GM03348 (cell line): ENCODE data around the gene NT5E.

Source experiments
- DNase-seq: peaks from one replicate; pipeline ENCODE4 v3.0.0; 2012; ENCODE audit warnings: low spot score

The NT5E gene

GRCh38 chr6:85460154-85460920 lies 10.5 kb downstream of the NT5E start:
- DNase-seq = no peak

DNA sequence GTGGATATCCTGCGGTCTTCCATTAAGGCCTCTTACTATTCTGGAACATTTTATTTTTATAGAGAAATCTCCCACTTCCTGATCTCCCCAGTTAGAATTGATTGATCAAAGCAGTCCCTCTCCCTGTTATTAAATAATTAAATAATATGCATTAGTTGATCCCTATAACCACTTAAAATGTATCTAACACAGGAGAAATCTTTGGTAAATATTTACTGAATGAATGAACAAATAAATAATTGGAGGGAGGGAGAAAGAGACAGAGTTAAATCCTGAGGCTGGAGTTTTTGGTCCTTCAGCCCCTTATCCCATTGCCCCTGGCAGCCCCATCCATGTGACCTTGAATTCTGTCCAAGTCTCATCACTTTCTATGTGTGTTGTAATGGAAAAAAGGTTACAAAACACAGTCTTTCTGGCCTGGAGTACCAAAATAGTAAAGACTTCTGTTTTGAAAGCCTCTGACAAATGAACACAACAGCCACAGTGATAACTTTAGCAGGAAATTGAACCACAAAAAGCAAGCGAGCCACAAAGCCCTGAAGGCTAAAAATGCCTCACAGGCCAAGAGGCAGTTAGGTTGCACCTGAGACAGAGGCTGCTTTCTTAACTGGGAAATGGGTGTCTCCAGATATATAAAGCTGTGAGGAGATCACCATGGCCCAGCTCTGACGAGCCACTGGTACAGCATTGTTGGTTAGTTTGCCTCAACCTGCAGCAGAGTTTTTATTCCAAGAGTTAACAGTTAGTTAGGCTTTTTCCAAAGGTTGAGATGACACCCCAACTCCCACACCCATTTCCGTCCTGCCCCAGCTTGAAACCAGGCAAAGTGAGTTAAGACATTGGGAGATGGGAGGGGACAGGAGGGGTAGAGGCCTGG lies 11.3 kb downstream of the NT5E start:
- DNase-seq = no peak

DNA sequence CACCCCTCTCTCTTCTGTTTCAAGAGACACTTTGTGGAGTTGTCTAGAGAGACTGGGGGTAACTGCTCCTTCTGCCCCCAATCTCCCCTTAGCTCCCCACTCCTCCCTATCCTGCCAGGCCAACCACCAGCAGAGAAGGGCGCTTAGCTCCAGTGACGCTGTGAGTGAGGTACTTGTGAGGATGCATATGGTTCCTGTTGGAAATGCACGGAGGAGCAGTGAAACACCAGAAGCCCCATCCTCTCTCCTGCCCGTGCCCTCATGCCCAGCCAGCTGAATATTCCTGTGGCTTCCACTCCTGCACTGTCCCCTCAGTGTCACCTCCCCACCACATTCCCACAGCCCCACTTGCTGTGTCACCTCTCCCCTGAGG lies 11.9 kb downstream of the NT5E start:
- no peak for DNase-seq

GRCh38 chr6:85462673-85463072 lies 12.8 kb downstream of the NT5E start:
- no peak for DNase-seq

DNA sequence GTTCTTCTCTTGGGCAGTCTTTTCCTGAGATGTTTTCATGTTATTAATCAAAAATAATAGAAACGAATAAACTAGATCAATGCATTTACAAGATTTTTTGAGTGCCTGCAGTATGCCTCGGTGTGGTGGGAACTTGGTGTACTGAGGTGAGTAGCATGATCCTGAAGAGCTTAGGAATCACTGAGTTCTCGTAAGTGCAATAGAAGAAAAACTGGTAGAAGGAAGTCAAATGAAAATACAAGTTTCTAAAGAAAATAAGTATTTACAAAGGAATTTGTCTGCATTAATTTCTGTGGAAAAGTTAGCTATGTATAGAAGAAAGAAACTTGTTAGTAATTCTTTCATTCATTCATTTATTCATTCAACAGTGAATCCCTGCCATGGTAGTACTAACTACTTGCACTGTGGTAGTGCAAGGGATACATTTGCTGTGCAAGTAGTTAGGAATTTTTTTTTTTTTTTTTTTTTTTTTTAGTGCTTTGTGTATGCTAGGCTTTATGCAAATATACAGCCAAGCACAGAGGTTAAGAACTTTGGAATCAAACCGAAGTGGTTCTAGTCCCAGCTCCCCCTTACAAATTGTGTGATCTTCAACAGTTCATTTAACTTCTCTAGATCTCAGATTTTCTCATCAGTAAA lies 13.9 kb downstream of the NT5E start:
- no peak for DNase-seq

- DNase-seq = peak; percentile 81
These were observed 14.4 kb downstream of the NT5E start for GRCh38 chr6:85464260-85464644.

GRCh38 chr6:85464722-85465150 lies 14.9 kb downstream of the NT5E start:
- DNase-seq = peak; percentile 53

DNA sequence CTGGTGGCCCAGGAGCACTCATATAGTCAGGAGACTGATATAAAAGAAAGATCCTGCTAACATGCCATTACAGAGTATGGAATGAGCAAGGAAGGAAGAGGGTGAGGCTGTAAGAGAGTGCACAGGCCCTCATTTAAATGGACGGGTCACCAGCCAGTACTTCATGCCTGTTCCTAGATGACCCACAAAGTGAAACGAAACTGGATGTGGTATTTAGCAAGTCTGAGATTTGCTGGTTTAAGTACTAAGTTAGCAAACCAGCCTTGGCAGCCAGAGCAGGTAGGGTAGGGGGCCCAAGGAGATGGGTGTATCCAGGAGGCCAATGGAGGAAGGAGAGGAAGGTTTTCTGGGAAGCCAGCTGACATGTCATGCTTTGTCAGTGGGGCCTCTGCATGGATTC lies 15.9 kb downstream of the NT5E start:
- no peak for DNase-seq

DNA sequence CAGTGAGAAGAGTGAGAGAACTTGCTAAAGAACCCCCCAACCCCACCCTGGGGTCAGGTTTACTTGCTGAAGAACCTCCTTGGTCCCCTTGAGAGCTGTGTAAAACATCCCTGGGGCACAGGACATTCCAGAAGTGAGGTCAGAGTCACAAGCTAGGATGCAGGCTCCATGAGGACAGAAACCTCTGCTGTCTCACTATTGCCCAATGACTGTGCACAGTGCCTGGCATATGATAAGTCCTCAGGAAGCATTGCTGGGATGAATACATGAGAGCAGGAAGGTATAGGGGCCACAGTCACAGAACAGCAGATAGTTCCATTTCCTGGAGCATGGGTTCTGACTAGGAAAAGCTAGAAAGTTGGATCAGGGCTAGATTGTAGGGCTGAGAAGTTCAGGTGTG lies 18.4 kb downstream of the NT5E start:
- no peak for DNase-seq

- DNase-seq = no peak
These were observed 19.6 kb downstream of the NT5E start for GRCh38 chr6:85469276-85470022.

- DNase-seq = no peak
These were observed 20.1 kb downstream of the NT5E start for GRCh38 chr6:85470023-85470410.

GRCh38 chr6:85472744-85473143 lies 22.9 kb downstream of the NT5E start:
- no peak for DNase-seq

DNA sequence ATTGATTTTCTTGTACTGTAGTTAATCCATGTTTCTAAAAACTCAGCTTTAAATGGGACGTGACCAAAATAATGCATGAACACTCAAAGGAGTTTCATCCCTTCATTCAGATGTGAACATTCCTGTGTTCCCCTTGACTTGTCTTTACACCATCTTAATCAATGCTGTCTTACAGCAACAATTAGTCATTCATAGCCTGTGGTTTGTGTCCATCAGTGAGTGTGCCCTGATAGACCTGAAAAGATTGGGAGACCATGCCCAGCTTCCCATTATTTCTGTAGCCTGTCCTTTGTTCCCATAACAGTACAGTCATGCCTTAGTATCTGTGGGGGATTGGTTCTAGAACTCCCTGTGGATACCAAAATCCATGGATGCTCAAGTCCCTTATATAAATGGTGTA lies 23.9 kb downstream of the NT5E start:
- no peak for DNase-seq

DNA sequence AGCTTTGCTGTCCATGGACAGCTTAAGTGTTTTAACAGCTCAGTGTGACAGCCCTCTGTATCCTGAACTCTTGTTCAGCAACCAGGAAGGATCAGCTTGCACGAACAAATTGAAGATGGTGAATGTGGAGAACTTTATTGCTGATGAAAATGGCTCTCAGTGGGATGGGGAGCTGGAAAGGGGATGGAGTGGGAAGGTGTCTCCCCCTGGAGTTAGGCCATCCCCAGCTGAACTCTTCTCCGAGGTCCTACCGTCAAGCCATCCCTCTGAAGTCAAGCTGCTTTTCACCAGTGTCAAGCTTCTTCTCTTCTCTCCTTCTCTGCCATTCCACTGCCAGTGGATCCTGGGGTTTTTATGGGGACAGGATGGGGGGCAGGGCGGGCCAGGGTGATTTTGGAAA lies 26.6 kb downstream of the NT5E start:
- DNase-seq = no peak

DNA sequence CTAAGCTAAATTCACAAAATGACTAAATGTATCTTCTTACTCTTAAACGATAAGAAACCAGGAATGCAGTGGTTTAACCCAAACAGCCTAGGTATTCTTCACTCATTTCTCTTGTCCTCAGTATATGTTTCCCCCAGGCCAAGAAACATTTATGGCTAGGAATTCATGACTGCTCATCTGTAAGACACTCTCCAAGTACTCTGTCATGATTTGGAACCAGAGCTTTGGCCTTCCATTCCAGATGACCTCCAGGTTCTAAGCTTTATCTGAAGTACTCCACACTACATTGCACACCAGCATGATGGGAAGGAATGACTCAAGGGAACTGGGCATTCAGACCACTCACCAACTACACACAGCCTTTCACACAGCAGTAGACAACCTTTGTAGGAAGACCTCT lies 29.3 kb downstream of the NT5E start:
- DNase-seq = no peak

- DNase-seq = peak; percentile 70
These were observed 32.5 kb downstream of the NT5E start for GRCh38 chr6:85482206-85482904.

- peak; percentile 83 for DNase-seq
These were observed 33.2 kb downstream of the NT5E start for GRCh38 chr6:85482905-85483700.

- DNase-seq = no peak
These were observed 34.0 kb downstream of the NT5E start for GRCh38 chr6:85483846-85484245.

DNA sequence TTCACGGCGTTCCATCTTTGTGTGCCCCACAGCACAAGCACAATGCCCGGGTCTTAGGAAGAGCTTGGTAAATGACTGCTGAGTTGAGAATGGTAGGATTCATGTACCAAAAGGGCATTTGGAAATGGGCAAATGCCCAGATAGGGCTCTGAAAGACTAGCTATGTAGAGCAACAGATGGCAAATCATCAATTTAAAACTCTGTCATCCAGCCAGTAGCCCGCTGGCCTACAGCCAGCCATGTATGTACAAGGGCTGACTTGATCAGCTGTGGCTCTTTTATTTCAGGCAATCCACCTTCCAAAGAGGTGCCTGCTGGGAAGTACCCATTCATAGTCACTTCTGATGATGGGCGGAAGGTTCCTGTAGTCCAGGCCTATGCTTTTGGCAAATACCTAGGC lies 35.1 kb downstream of the NT5E start:
- no peak for DNase-seq

GRCh38 chr6:85490516-85491248 lies 40.8 kb downstream of the NT5E start:
- no peak for DNase-seq
